Panc1 (cell line): ENCODE results near the gene C8B.

Experiments used
- POLR2AphosphoS5 ChIP-seq: IDR thresholded peaks from 2 replicates; pipeline ENCODE4 v1.6.1; 2012; ENCODE audit warnings: mild to moderate bottlenecking, low read depth, low read length, moderate library complexity
- REST ChIP-seq, 2 experiments: IDR thresholded peaks; 2 replicates each; pipeline ENCODE4 v1.6.1; 2011 to 2012; ENCODE audit warnings: low read depth in 2 of 2, control low read depth in 1 of 2, low read length in 1 of 2, mild to moderate bottlenecking in 1 of 2, moderate library complexity in 1 of 2; ENCODE audit not compliant: insufficient read depth in 1 of 2
- SIN3A ChIP-seq: IDR thresholded peaks from 2 replicates; pipeline ENCODE4 v1.6.1; 2012; ENCODE audit warnings: low read depth, mild to moderate bottlenecking, low read length, moderate library complexity, borderline replicate concordance; ENCODE audit not compliant: insufficient read depth
- TF ChIP-seq, protein P1 (sequence below): fragments of 450-650 bp; IDR thresholded peaks from 2 replicates; pipeline ENCODE4 v1.5.1; 2017; ENCODE audit warnings: mild to moderate bottlenecking

DNA sequence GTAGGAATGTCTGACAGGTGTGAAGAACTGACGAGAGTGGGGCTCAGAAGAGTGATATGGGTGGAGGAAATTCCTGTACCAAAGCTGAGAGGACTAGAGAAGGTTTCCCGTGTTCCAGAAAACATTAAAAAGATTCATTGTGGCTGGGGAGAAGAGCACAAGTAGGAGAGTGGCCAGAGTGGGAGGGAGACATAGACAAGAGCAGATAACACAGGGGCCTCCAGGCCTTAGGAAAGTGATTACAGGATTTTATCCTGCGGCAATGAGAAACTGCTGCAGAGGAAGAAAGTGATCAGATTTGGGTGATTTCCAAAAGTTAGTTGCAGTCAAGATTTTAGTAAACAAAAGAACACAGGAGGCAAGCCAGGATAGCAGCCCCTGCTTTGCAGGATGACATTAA, 7.9 kb downstream of the C8B start:
- TF ChIP-seq POLR2AphosphoS5 (no peak), REST (IDR thresholded peaks at IDR 0.05; ENCODE audit: insufficient read depth in 1 of 2, low read depth in 2 of 2, low read length in 1 of 2) (no peak), SIN3A (no peak)
- TF ChIP-seq, protein P1, sequence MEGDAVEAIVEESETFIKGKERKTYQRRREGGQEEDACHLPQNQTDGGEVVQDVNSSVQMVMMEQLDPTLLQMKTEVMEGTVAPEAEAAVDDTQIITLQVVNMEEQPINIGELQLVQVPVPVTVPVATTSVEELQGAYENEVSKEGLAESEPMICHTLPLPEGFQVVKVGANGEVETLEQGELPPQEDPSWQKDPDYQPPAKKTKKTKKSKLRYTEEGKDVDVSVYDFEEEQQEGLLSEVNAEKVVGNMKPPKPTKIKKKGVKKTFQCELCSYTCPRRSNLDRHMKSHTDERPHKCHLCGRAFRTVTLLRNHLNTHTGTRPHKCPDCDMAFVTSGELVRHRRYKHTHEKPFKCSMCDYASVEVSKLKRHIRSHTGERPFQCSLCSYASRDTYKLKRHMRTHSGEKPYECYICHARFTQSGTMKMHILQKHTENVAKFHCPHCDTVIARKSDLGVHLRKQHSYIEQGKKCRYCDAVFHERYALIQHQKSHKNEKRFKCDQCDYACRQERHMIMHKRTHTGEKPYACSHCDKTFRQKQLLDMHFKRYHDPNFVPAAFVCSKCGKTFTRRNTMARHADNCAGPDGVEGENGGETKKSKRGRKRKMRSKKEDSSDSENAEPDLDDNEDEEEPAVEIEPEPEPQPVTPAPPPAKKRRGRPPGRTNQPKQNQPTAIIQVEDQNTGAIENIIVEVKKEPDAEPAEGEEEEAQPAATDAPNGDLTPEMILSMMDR = no peak
